ENCODE results near the gene ERFE. TPM values are rescaled to one million over a fixed set of nuclear protein-coding genes. Genes with fewer than 3 reads are reported as not detected.
A peak's percentile ranks its signal among the peaks of the same experiment; 100 is the strongest.

ERFE gene
- total and polyA plus RNA-seq, 9 of the 15 experiments (the other 6 are each of a cell fraction or from before 2014, with no cell fraction given) = 0.55 to 8.2 (median 3.7) TPM

- ATAC-seq (no peak), DNase-seq (ENCODE audit: extremely low read depth in 1 of 4, low spot score in 3 of 4) (no peak), FAIRE-seq (no peak)
- 30% methylated on average over 15 of the region's 21 CpGs for WGBS (ENCODE audit: insufficient coverage, low coverage, missing lambda C conversion rate)
- peaks cover 4 to 36% of the 10 kb centered on the region in 2 experiments; a peak in 4 of 5 replicates for H3K4me1 ChIP-seq (replicated peaks in 1 of 2; ENCODE audit: control insufficient read depth in 2 of 2, insufficient read depth in 2 of 2, low read length in 2 of 2)
- H3K9me1 ChIP-seq (ENCODE audit: control insufficient read depth, insufficient read depth, low read length) = no peaks in the 10 kb centered on the region
- CTCF ChIA-PET (ENCODE audit: low intra/inter-chr PET ratio) = no interaction called here
- intact Hi-C loops (cut with micrococcal nuclease) (no loop called here), in situ Hi-C loops (cut with MboI) (no loop called here)
- no peak overlapping the region for H3K4me3 ChIP-seq
- H3K27me3 ChIP-seq (ENCODE audit: control insufficient read depth in 2 of 2, insufficient read depth in 2 of 2, low read length in 2 of 2) = peaks cover 0 to 19% of the 10 kb centered on the region in 2 experiments; a peak in 4 of 5 replicates
- no peak overlapping the region for H3K27ac ChIP-seq (ENCODE audit: extremely low read depth, low read depth, low read length)
- H3K4me2 ChIP-seq (ENCODE audit: insufficient read depth, low read length) = no peak overlapping the region
- H3K36me3 ChIP-seq (ENCODE audit: control insufficient read depth, insufficient read depth, low read length) = no peaks in the 10 kb centered on the region
- H3K9ac ChIP-seq (ENCODE audit: insufficient read depth in 1 of 2, low read depth in 2 of 2, low read length in 2 of 2) = no peak overlapping the region
- H4K20me1 ChIP-seq (replicated peaks; ENCODE audit: control insufficient read depth, insufficient read depth, low read length) = no peaks in the 10 kb centered on the region
- POLR2A ChIA-PET = no interaction called here
- H3K9me3 ChIP-seq (replicated peaks; ENCODE audit: control insufficient read depth, insufficient read depth, low read depth, low read length) = no peaks in the 10 kb centered on the region
- H3K79me2 ChIP-seq (ENCODE audit: control insufficient read depth, insufficient read depth, low read length) = no peaks in the 10 kb centered on the region
- no peak for TF ChIP-seq STAT5B (CRISPR knock-in tag; IDR thresholded peaks at IDR 0.05)
- TF ChIP-seq BDP1 (IDR thresholded peaks at IDR 0.05; ENCODE audit: insufficient read depth, insufficient read length) = no peak
- TF ChIP-seq KLF1 (tag; IDR thresholded peaks at IDR 0.05) = no peak
- TF ChIP-seq PRPF4 (IDR thresholded peaks at IDR 0.05; ENCODE audit: insufficient read depth, low read depth, low read length, poor library complexity, severe bottlenecking) = no peak
- no peak for TF ChIP-seq ZNF586 (CRISPR knock-in tag; conservative IDR thresholded peaks at IDR 0.05)
- TF ChIP-seq PTRF (tag; IDR thresholded peaks at IDR 0.05) = no peak
- TF ChIP-seq, protein P1, sequence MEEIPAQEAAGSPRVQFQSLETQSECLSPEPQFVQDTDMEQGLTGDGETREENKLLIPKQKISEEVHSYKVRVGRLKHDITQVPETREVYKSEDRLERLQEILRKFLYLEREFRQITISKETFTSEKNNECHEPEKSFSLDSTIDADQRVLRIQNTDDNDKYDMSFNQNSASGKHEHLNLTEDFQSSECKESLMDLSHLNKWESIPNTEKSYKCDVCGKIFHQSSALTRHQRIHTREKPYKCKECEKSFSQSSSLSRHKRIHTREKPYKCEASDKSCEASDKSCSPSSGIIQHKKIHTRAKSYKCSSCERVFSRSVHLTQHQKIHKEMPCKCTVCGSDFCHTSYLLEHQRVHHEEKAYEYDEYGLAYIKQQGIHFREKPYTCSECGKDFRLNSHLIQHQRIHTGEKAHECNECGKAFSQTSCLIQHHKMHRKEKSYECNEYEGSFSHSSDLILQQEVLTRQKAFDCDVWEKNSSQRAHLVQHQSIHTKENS (CRISPR knock-in tag; IDR thresholded peaks at IDR 0.05) = no peak
- no peak for TF ChIP-seq TFE3 (CRISPR knock-in tag; IDR thresholded peaks at IDR 0.05)
- no peak for TF ChIP-seq NUFIP1 (IDR thresholded peaks at IDR 0.05; ENCODE audit: partially characterized antibody)
- no TSS peak for BruUV-seq (replicated peaks)
- H2AFZ ChIP-seq (ENCODE audit: low read depth, low read length) = 0 out of 2 replicates have a peak overlapping the region, but pooled peaks have one; percentile 16
These were observed 42.2 kb upstream of the ERFE start for GRCh38 chr2:238116298-238117198.

Data from K562 (cell line).